Brain microvascular endothelial cell (primary cell): ENCODE measurements around the gene TMC1.

Experiments used
- DNase-seq: peaks from one replicate; pipeline ENCODE4 v3.0.0-alpha.2; 2020
- H3K27ac ChIP-seq: fragments of 250-450 bp; sonication (Bioruptor Pico); 2 replicates; pipeline ENCODE4 v1.5.1; 2020; ENCODE audit warnings: mild to moderate bottlenecking, moderate library complexity
- H3K27me3 ChIP-seq: fragments of 250-450 bp; sonication (Bioruptor Pico); replicated peaks from 2 replicates; pipeline ENCODE4 v1.5.1; 2020; ENCODE audit warnings: mild to moderate bottlenecking
- H3K36me3 ChIP-seq: fragments of 250-450 bp; sonication (Bioruptor Pico); replicated peaks from 2 replicates; pipeline ENCODE4 v1.5.1; 2020; ENCODE audit warnings: mild to moderate bottlenecking
- H3K4me3 ChIP-seq: 2 replicates; pipeline ENCODE4 v1.5.1; 2011; ENCODE audit warnings: low read depth, mild to moderate bottlenecking, control low read depth, low read length, moderate library complexity
- CTCF ChIP-seq: IDR thresholded peaks from 2 replicates; pipeline ENCODE4 v1.5.1; 2011; ENCODE audit warnings: low read depth, mild to moderate bottlenecking, moderate library complexity, low read length, control low read depth, inconsistent platforms; ENCODE audit errors: missing control alignments
- in situ Hi-C: cut with HindIII; loops from 2 replicates; pipeline ENCODE4 v1.10.0; 2017; ENCODE audit warnings: low sequenced_read_pairs, low pct_ligation_motif_present

TMC1 gene

DNA sequence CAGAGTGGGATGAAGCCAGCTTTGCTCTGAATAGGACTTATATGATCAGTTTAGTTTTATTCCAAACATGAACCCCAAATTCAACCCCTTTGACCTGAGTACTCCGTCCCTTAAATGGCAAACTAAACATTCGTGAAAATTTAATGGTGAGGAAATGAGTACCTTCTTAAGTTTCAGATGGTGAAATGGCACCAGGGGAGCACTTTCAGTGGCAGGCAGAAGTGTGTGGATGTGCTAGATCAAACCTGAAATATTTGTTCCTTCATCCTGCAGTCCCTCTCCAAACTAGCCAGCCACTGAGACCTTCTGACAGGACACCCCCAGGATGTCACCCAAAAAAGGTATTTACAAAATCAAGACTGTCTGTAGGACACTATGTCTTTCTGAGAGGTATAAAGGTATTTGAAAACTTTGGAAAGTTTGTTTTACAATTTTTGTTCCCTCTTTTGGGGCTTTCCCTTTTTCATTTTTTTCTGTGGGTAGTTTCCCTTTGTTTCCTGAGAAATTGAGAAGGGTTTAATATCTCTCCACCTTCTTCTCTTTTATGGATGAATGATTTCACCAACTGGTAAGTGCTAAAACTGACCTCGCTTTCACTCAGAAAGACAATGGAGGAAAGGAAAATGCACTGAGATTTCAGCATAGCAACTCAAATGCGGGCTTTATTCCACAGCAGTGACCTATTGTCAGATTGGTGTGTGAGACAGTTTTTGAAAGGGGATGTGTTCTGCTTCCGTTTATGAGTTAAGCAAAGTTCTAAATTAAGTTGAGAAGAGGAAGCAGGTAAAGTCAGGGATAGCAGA lies 127.1 kb downstream of the TMC1 start:
- Histone ChIP-seq H3K27me3 (no peaks in the 10 kb centered on the region), H3K27ac (no peak overlapping the region), H3K36me3 (no peaks in the 10 kb centered on the region), H3K4me3 (no peak overlapping the region)
- no peak for DNase-seq
- TF ChIP-seq CTCF = no peak
- in situ Hi-C loops = no loop called here

DNA sequence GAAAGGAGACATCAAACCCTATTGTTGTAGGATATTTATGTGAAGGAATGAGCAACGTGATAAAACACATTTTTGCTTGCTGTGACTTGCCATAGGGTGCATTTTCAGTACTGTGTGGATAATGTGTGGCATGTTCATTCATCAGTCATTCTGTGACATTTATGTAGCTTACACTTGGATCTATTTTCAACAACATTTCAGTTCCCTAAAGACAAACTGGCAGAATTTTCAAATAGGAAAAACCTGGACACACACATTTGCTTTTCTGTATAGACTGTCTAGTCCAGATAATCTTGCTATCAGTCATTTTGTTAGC lies 127.7 kb downstream of the TMC1 start:
- Histone ChIP-seq H3K27me3 (no peaks in the 10 kb centered on the region), H3K27ac (no peak overlapping the region), H3K36me3 (no peaks in the 10 kb centered on the region), H3K4me3 (no peak overlapping the region)
- in situ Hi-C loops = no loop called here
- no peak for TF ChIP-seq CTCF
- DNase-seq = no peak

GRCh38 chr9:72650206-72650605 lies 128.8 kb downstream of the TMC1 start:
- in situ Hi-C loops = no loop called here
- no peak for DNase-seq
- no peak for TF ChIP-seq CTCF
- H3K36me3 ChIP-seq = no peaks in the 10 kb centered on the region
- H3K4me3 ChIP-seq = no peak overlapping the region
- H3K27ac ChIP-seq = no peak overlapping the region
- H3K27me3 ChIP-seq = no peaks in the 10 kb centered on the region

- no peak for DNase-seq
- no peak overlapping the region for H3K27ac ChIP-seq
- no peak for TF ChIP-seq CTCF
- H3K36me3 ChIP-seq = no peaks in the 10 kb centered on the region
- H3K27me3 ChIP-seq = no peaks in the 10 kb centered on the region
- in situ Hi-C loops = no loop called here
- H3K4me3 ChIP-seq = no peak overlapping the region
These were observed 134.6 kb downstream of the TMC1 start for GRCh38 chr9:72656021-72656420.

DNA sequence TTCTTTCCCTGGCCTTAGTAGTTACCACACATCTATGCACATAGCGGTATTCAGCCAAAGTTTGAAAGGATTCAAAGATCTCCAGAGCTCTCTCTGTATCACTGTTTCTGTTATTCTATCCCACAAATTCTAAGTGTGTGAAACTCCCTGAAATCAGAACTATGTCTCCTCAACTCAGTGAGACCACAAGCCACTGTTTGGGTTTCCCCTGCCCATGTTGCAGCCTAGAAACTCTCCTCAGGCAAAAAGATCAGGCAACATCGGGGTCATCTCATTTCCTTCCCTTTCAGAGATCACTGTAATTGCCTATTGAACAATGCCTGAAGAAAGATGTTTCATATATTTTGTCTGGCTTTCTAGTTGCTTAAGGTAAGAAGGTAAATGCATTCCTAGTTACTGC lies 135.6 kb downstream of the TMC1 start:
- Histone ChIP-seq H3K27me3 (no peaks in the 10 kb centered on the region), H3K27ac (no peak overlapping the region), H3K36me3 (no peaks in the 10 kb centered on the region), H3K4me3 (no peak overlapping the region)
- DNase-seq = no peak
- in situ Hi-C loops = no loop called here
- no peak for TF ChIP-seq CTCF

- DNase-seq = no peak
- Histone ChIP-seq H3K36me3 (no peaks in the 10 kb centered on the region), H3K27ac (no peak overlapping the region), H3K4me3 (no peak overlapping the region), H3K27me3 (no peaks in the 10 kb centered on the region)
- TF ChIP-seq CTCF = no peak
- in situ Hi-C loops = no loop called here
These were observed 137.3 kb downstream of the TMC1 start for GRCh38 chr9:72658703-72659102.
